CD14-positive monocyte (primary cell): ENCODE measurements around the gene ARMC9. TPM values are rescaled to one million over a fixed set of nuclear protein-coding genes. Genes with fewer than 3 reads are reported as not detected.

Experiments
- DNase-seq, 3 donors: peaks; one replicate each; pipeline ENCODE4 v3.0.0-alpha.2; 2011 to 2022
- H2AFZ ChIP-seq: 2 replicates; pipeline ENCODE4 v1.6.0; 2012; ENCODE audit warnings: mild to moderate bottlenecking, low read depth, low read length, inconsistent platforms; ENCODE audit not compliant: insufficient read depth, poor library complexity, severe bottlenecking
- H3K27ac ChIP-seq, 2 donors: 1 replicate in 1 of 2; 2 replicates in 1 of 2; pipeline ENCODE4 v1.5.1; 2012 to 2013; ENCODE audit warnings: low read length in 2 of 2, control low read depth in 1 of 2, inconsistent platforms in 1 of 2, low read depth in 1 of 2, mild to moderate bottlenecking in 1 of 2
- H3K27me3 ChIP-seq, 2 donors: one replicate each; pipeline versions ENCODE4 v1.6.0 to v1.6.1; 2011 to 2013; ENCODE audit warnings: low read length in 2 of 2; ENCODE audit not compliant: control insufficient read depth in 2 of 2, insufficient read depth in 2 of 2
- H3K36me3 ChIP-seq, 2 donors: replicated peaks in 1 of 2; 1 replicate in 1 of 2; 2 replicates in 1 of 2; pipeline versions ENCODE4 v1.5.1 to v1.6.1; 2012 to 2013; ENCODE audit warnings: low read length in 2 of 2, control low read depth in 1 of 2, inconsistent platforms in 1 of 2, mild to moderate bottlenecking in 1 of 2; ENCODE audit not compliant: insufficient read depth in 2 of 2, control insufficient read depth in 1 of 2
- H3K4me1 ChIP-seq, 2 donors: 1 replicate in 1 of 2; 2 replicates in 1 of 2; pipeline versions ENCODE4 v1.5.1 to v1.6.1; 2012 to 2013; ENCODE audit warnings: low read length in 2 of 2, control low read depth in 1 of 2, inconsistent platforms in 1 of 2, mild to moderate bottlenecking in 1 of 2, moderate library complexity in 1 of 2; ENCODE audit not compliant: insufficient read depth in 2 of 2, control insufficient read depth in 1 of 2
- H3K4me2 ChIP-seq: replicated peaks from 2 replicates; pipeline ENCODE3; 2012; ENCODE audit warnings: low read length, moderate library complexity, mild to moderate bottlenecking; ENCODE audit not compliant: poor library complexity, severe bottlenecking; ENCODE audit errors: extremely low read depth
- H3K4me3 ChIP-seq, 3 experiments: fragments of 200-600 bp in 1 of 3; sonication (generic) in 1 of 3; replicated peaks in 1 of 3; 1 replicate in 2 of 3; 2 replicates in 1 of 3; pipeline ENCODE4 v1.5.1; 2011 to 2013; ENCODE audit warnings: low read length in 3 of 3, mild to moderate bottlenecking in 3 of 3, control low read depth in 2 of 3, low read depth in 2 of 3, inconsistent platforms in 1 of 3, moderate library complexity in 1 of 3
- H3K79me2 ChIP-seq: 2 replicates; pipeline ENCODE4 v1.6.0; 2012; ENCODE audit warnings: mild to moderate bottlenecking, control low read depth, inconsistent platforms, low read length, moderate library complexity; ENCODE audit not compliant: insufficient read depth
- H3K9ac ChIP-seq: 2 replicates; pipeline ENCODE4 v1.6.0; 2017; ENCODE audit warnings: low read length, mild to moderate bottlenecking; ENCODE audit not compliant: insufficient read depth, poor library complexity, severe bottlenecking
- H3K9me3 ChIP-seq, 2 donors: replicated peaks in 1 of 2; 1 replicate in 1 of 2; 2 replicates in 1 of 2; pipeline versions ENCODE4 v1.5.1 to v1.6.1; 2012 to 2013; ENCODE audit warnings: low read length in 2 of 2, control low read depth in 1 of 2; ENCODE audit not compliant: control insufficient read depth in 1 of 2, insufficient read depth in 1 of 2
- H4K20me1 ChIP-seq: 2 replicates; pipeline ENCODE4 v1.6.0; 2012; ENCODE audit warnings: mild to moderate bottlenecking, low read length, control low read depth, moderate library complexity; ENCODE audit not compliant: insufficient read depth
- H3K27ac Mint-ChIP-seq, 7 donors: one replicate each; pipeline ENCODE4 v1.8.0; 2020; ENCODE audit warnings: mild to moderate bottlenecking in 7 of 7, mixed read lengths in 7 of 7, moderate library complexity in 6 of 7, inconsistent platforms in 2 of 7
- H3K27me3 Mint-ChIP-seq, 3 donors: one replicate each; pipeline ENCODE4 v1.8.0; 2021 to 2022; ENCODE audit warnings: low read depth in 3 of 3, mild to moderate bottlenecking in 3 of 3, mixed read lengths in 3 of 3, moderate library complexity in 3 of 3, inconsistent platforms in 1 of 3
- H3K36me3 Mint-ChIP-seq, 2 donors: one replicate each; pipeline ENCODE4 v1.8.0; 2020; ENCODE audit warnings: mixed read lengths in 2 of 2, inconsistent platforms in 1 of 2, mild to moderate bottlenecking in 1 of 2
- H3K4me1 Mint-ChIP-seq: one replicate; pipeline ENCODE4 v1.8.0; 2020; ENCODE audit warnings: mild to moderate bottlenecking, mixed read lengths
- H3K4me3 Mint-ChIP-seq, 2 donors: one replicate each; pipeline ENCODE4 v1.8.0; 2020; ENCODE audit warnings: mild to moderate bottlenecking in 2 of 2, mixed read lengths in 2 of 2, moderate library complexity in 1 of 2
- H3K9me3 Mint-ChIP-seq, 7 donors: one replicate each; pipeline ENCODE4 v1.8.0; 2020 to 2022; ENCODE audit warnings: mixed read lengths in 7 of 7, mild to moderate bottlenecking in 6 of 7, moderate library complexity in 6 of 7, inconsistent platforms in 2 of 7
- CTCF ChIP-seq: fragments of 200-600 bp; IDR thresholded peaks from one replicate; pipeline ENCODE4 v1.8.0; 2022; ENCODE audit warnings: antibody characterized with exemption, mild to moderate bottlenecking
- WGBS: methylation state at CpG from one replicate; pipeline ENCODE4 v1.1.5; 2013; ENCODE audit warnings: missing lambda C conversion rate; ENCODE audit not compliant: insufficient coverage; 5-methylcytosine and 5-hydroxymethylcytosine counted together
- intact Hi-C, 2 donors: fragments of 100-400 bp; cut with micrococcal nuclease; formaldehyde crosslinking; loops; one replicate each; pipeline versions ENCODE4 v1.15.0 to v1.15.1; 2023
- polyA plus RNA-seq, 3 donors: library from polyadenylated mRNA; depleted of rRNA in 1 of 3; unstranded in 2 of 3; stranded (reverse) in 1 of 3; fragments of 300-500 nt in 2 of 3; fragments of >200 nt in 1 of 3; fragmentation: Illumina TruSeq in 2 of 3; gene quantifications; 1 replicate in 2 of 3; 2 replicates in 1 of 3; pipeline ENCODE4 v1.2.3, GENCODE V29; 2012 to 2021

Gene ARMC9
- polyA plus RNA-seq, 3 donors = 0.07 to 0.27 TPM; not detected in 1

GRCh38 chr2:231258701-231259100 is 60.3 kb downstream of the ARMC9 start:
- Mint-ChIP-seq H3K27ac (no peak overlapping the region), H3K4me3 (no peak overlapping the region), H3K9me3 (peaks cover 0 to 5% (median 0%) of the 10 kb centered on the region in 7 donors), H3K36me3 (no peaks in the 10 kb centered on the region), H3K27me3 (peaks cover 0 to 5% (median 2%) of the 10 kb centered on the region in 3 donors), H3K4me1 (peaks cover 12% of the 10 kb centered on the region)
- Histone ChIP-seq H3K27me3 (no peaks in the 10 kb centered on the region), H3K36me3 (no peaks in the 10 kb centered on the region), H3K4me1 (peaks cover 5 to 9% of the 10 kb centered on the region in 2 donors), H4K20me1 (no peaks in the 10 kb centered on the region), H3K4me3 (no peak overlapping the region), H3K9ac (no peak overlapping the region), H3K9me3 (no peaks in the 10 kb centered on the region), H3K79me2 (no peaks in the 10 kb centered on the region), H2AFZ (no peak overlapping the region), H3K4me2 (no peak overlapping the region), H3K27ac (no peak overlapping the region)
- no peak for DNase-seq
- intact Hi-C loops = no loop called here
- 91% methylated on average over 2 of the region's 4 CpGs for WGBS
- no peak for TF ChIP-seq CTCF

- intact Hi-C loops = no loop called here
- DNase-seq = no peak
- Histone ChIP-seq H3K79me2 (no peaks in the 10 kb centered on the region), H3K4me2 (no peak overlapping the region), H3K4me3 (no peak overlapping the region), H3K27ac (no peak overlapping the region), H3K9me3 (no peaks in the 10 kb centered on the region), H3K36me3 (no peaks in the 10 kb centered on the region), H4K20me1 (no peaks in the 10 kb centered on the region), H3K9ac (no peak overlapping the region), H2AFZ (no peak overlapping the region), H3K27me3 (no peaks in the 10 kb centered on the region), H3K4me1 (peaks cover 5 to 9% of the 10 kb centered on the region in 2 donors)
- H3K9me3 Mint-ChIP-seq = peaks cover 0 to 5% (median 0%) of the 10 kb centered on the region in 7 donors
- peaks cover 12% of the 10 kb centered on the region for H3K4me1 Mint-ChIP-seq
- 93% methylated on average over 3 of the region's 5 CpGs for WGBS
- H3K27me3 Mint-ChIP-seq = peaks cover 0 to 3% (median 2%) of the 10 kb centered on the region in 3 donors
- no peaks in the 10 kb centered on the region for H3K36me3 Mint-ChIP-seq
- no peak overlapping the region for H3K27ac Mint-ChIP-seq
- no peak for TF ChIP-seq CTCF
- no peak overlapping the region for H3K4me3 Mint-ChIP-seq
Observed at GRCh38 chr2:231259104-231259503, 60.7 kb downstream of the ARMC9 start.
